Caco-2 (cell line): ENCODE results near the gene ATPAF1. TPM values are rescaled to one million over a fixed set of nuclear protein-coding genes. Genes with fewer than 3 reads are reported as not detected.

ENCODE experiments used
- BruUV-seq: library from RNA; stranded (reverse); fragments of 400-500 nt; replicated peaks from 2 replicates; lab custom pipeline; 2021; lab: Mats Ljungman, UMichigan
- CTCF ChIA-PET: fragments of 300-600 bp; sonication (Branson Sonifier 250); formaldehyde crosslinking; loops from one replicate; lab custom pipeline; 2022; ENCODE audit warnings: antibody characterized with exemption; lab: Charles Lee
- POLR2A ChIA-PET: fragments of 300-600 bp; sonication (Branson Sonifier 250); formaldehyde crosslinking; loops from one replicate; lab custom pipeline; 2022; ENCODE audit warnings: antibody characterized with exemption; lab: Charles Lee
- DNase-seq, 2 experiments: peaks; one replicate each; pipeline versions ENCODE4 v3.0.0 to v3.0.0-alpha.2; 2020 to 2022
- H3K27me3 ChIP-seq: replicated peaks from 2 replicates; pipeline ENCODE4 v1.6.0; 2011; ENCODE audit warnings: low read length; ENCODE audit not compliant: control insufficient read depth, insufficient read depth
- H3K36me3 ChIP-seq: 2 replicates; pipeline ENCODE4 v1.5.1; 2011; ENCODE audit warnings: low read length; ENCODE audit not compliant: control insufficient read depth, insufficient read depth
- H3K4me1 ChIP-seq: fragments of 250-450 bp; sonication (Bioruptor Pico); 2 replicates; pipeline ENCODE4 v1.5.1; 2020; ENCODE audit warnings: mild to moderate bottlenecking
- H3K4me3 ChIP-seq: 2 replicates; pipeline ENCODE4 v1.5.1; 2011; ENCODE audit warnings: low read depth, mild to moderate bottlenecking, control low read depth, low read length
- H3K9me3 ChIP-seq: fragments of 250-450 bp; sonication (Bioruptor Pico); 2 replicates; pipeline ENCODE4 v1.5.1; 2020; ENCODE audit warnings: mild to moderate bottlenecking, moderate library complexity
- H3K27ac Mint-ChIP-seq: one replicate; pipeline ENCODE4 v1.8.0; 2022; ENCODE audit warnings: mixed read lengths; ENCODE audit not compliant: unreplicated experiment
- H3K27me3 Mint-ChIP-seq: one replicate; pipeline ENCODE4 v1.8.0; 2022; ENCODE audit warnings: mixed read lengths; ENCODE audit not compliant: insufficient read depth, unreplicated experiment
- H3K36me3 Mint-ChIP-seq: one replicate; pipeline ENCODE4 v1.8.0; 2022; ENCODE audit warnings: mild to moderate bottlenecking, mixed read lengths; ENCODE audit not compliant: insufficient read depth, unreplicated experiment
- H3K4me1 Mint-ChIP-seq: one replicate; pipeline ENCODE4 v1.8.0; 2022; ENCODE audit warnings: low read depth, mixed read lengths; ENCODE audit not compliant: unreplicated experiment
- H3K4me3 Mint-ChIP-seq: one replicate; pipeline ENCODE4 v1.8.0; 2022; ENCODE audit warnings: mild to moderate bottlenecking, moderate library complexity, mixed read lengths; ENCODE audit not compliant: unreplicated experiment
- H3K9me3 Mint-ChIP-seq: one replicate; pipeline ENCODE4 v1.8.0; 2022; ENCODE audit warnings: mixed read lengths; ENCODE audit not compliant: unreplicated experiment
- intact Hi-C: fragments of 100-400 bp; cut with micrococcal nuclease; formaldehyde crosslinking; loops from one replicate; pipeline ENCODE4 v1.10.0; 2022; ENCODE audit not compliant: unreplicated experiment
- total RNA-seq: library from RNA; stranded (reverse); gene quantifications from 2 replicates; pipeline ENCODE4 v1.2.3, GENCODE V29; 2022
- TF ChIP-seq, protein P1 (sequence below), 2 experiments: fragments of 200-600 bp in 1 of 2; IDR thresholded peaks; 1 replicate in 1 of 2; 2 replicates in 1 of 2; pipeline versions ENCODE4 v1.5.1 to v1.8.0; 2011 to 2022; ENCODE audit warnings: antibody characterized with exemption in 1 of 2, control low read depth in 1 of 2, inconsistent platforms in 1 of 2, low read depth in 1 of 2, low read length in 1 of 2, mild to moderate bottlenecking in 1 of 2, moderate library complexity in 1 of 2; ENCODE audit not compliant: insufficient read depth in 1 of 2, severe bottlenecking in 1 of 2, unreplicated experiment in 1 of 2

ATPAF1 gene
- total RNA-seq, 1 experiment from 2014 or later = 31.7 TPM

DNA sequence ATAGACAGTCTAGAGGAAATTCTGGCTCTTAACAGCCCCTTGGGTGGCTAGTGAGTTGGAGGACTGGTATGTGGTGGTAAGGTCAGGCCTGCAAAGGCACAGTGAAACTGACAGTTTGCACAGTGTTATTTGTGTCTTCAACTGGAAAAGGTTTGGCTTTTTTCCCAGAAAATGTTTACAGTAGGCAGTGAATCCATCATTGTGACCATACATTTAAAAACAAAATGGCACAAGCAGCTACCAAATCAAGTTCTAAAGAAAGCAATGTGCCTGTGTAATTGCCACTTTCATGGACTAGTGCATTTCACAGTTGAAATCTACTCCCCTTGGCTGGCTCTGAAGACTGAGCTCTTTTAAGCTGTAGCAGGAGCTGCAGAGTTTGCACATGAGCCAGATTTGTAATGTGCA lies 24.8 kb downstream of the ATPAF1 start:
- TF ChIP-seq, protein P1, sequence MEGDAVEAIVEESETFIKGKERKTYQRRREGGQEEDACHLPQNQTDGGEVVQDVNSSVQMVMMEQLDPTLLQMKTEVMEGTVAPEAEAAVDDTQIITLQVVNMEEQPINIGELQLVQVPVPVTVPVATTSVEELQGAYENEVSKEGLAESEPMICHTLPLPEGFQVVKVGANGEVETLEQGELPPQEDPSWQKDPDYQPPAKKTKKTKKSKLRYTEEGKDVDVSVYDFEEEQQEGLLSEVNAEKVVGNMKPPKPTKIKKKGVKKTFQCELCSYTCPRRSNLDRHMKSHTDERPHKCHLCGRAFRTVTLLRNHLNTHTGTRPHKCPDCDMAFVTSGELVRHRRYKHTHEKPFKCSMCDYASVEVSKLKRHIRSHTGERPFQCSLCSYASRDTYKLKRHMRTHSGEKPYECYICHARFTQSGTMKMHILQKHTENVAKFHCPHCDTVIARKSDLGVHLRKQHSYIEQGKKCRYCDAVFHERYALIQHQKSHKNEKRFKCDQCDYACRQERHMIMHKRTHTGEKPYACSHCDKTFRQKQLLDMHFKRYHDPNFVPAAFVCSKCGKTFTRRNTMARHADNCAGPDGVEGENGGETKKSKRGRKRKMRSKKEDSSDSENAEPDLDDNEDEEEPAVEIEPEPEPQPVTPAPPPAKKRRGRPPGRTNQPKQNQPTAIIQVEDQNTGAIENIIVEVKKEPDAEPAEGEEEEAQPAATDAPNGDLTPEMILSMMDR (IDR thresholded peaks at IDR 0.05; ENCODE audit: insufficient read depth in 1 of 2, low read depth in 1 of 2, low read length in 1 of 2, severe bottlenecking in 1 of 2, unreplicated experiment in 1 of 2) = no peak
- no peaks in the 10 kb centered on the region for H3K9me3 Mint-ChIP-seq
- intact Hi-C loops = no loop called here
- no peak overlapping the region for H3K4me3 Mint-ChIP-seq
- ChIA-PET CTCF (no interaction called here), POLR2A (no interaction called here)
- DNase-seq = no peak
- Histone ChIP-seq H3K4me3 (no peak overlapping the region), H3K36me3 (no peaks in the 10 kb centered on the region), H3K9me3 (no peaks in the 10 kb centered on the region), H3K4me1 (no peaks in the 10 kb centered on the region; the same call in 1 of the 2 replicates), H3K27me3 (no peaks in the 10 kb centered on the region)
- peaks cover 10% of the 10 kb centered on the region for H3K4me1 Mint-ChIP-seq
- H3K27ac Mint-ChIP-seq = no peak overlapping the region
- no TSS peak for BruUV-seq
- H3K36me3 Mint-ChIP-seq = peaks cover 6% of the 10 kb centered on the region
- H3K27me3 Mint-ChIP-seq = no peaks in the 10 kb centered on the region

DNA sequence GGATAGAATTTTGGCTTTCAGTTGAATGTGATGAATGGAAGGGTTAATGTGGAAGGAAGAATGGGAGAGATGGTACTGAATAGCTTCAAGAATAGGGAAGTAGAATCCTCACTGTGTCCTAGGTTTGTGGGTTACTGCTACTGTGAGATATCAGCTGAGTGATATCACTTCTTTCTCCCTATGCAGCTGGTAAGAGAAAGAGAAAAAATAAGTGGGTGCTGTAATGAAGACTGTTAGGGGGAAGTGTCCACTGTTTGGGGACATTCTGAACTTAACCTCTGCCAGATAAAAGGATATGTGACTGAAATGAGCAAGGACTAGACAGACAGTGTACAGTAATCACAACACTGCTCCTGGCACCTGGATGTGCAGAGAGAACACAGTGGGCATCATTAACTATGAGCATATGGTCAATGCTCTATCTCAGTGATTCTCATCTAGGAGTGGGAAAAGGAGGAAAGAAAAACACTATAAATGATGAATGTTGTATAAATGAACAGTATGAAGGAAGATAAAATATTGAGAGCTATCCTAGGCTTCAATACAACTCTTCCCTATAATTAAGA lies 26.0 kb downstream of the ATPAF1 start:
- DNase-seq = no peak
- no peaks in the 10 kb centered on the region for H3K9me3 Mint-ChIP-seq
- no peaks in the 10 kb centered on the region for H3K27me3 Mint-ChIP-seq
- H3K27me3 ChIP-seq = no peaks in the 10 kb centered on the region
- H3K9me3 ChIP-seq = no peaks in the 10 kb centered on the region
- H3K36me3 Mint-ChIP-seq = peaks cover 6% of the 10 kb centered on the region
- peaks cover 10% of the 10 kb centered on the region for H3K4me1 Mint-ChIP-seq
- no peaks in the 10 kb centered on the region for H3K36me3 ChIP-seq
- H3K4me3 ChIP-seq = no peak overlapping the region
- POLR2A ChIA-PET = no interaction called here
- TF ChIP-seq, protein P1 (IDR thresholded peaks at IDR 0.05; ENCODE audit: insufficient read depth in 1 of 2, low read depth in 1 of 2, low read length in 1 of 2, severe bottlenecking in 1 of 2, unreplicated experiment in 1 of 2) = no peak
- BruUV-seq = no TSS peak
- intact Hi-C loops = no loop called here
- CTCF ChIA-PET = no interaction called here
- no peak overlapping the region for H3K4me3 Mint-ChIP-seq
- no peak overlapping the region for H3K27ac Mint-ChIP-seq
- no peaks in the 10 kb centered on the region; the same call in 1 of the 2 replicates for H3K4me1 ChIP-seq

DNA sequence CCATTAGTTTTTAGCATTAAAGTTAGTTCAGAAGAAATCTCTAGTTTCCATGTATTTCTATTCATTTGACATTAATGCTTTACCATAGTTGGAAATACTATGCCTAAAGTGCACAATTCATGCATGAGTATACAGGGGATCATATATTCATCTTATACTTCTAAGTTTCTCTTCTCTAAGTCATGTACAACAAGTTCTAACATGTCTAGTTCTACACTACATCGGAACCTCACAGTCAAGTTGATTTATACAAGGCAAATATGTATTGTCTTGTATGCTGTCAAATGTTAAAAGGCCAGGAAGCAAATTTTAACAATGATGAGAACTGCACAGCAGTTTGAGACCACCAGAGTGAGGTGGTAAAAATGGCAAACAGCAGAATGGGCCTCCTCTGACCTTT lies 28.6 kb downstream of the ATPAF1 start:
- H3K9me3 ChIP-seq = no peaks in the 10 kb centered on the region
- no TSS peak for BruUV-seq
- H3K4me3 ChIP-seq = no peak overlapping the region
- H3K27me3 ChIP-seq = no peaks in the 10 kb centered on the region
- H3K4me1 ChIP-seq = no peaks in the 10 kb centered on the region; the same call in 1 of the 2 replicates
- intact Hi-C loops = no loop called here
- peaks cover 10% of the 10 kb centered on the region for H3K4me1 Mint-ChIP-seq
- H3K36me3 Mint-ChIP-seq = peaks cover 6% of the 10 kb centered on the region
- no peaks in the 10 kb centered on the region for H3K27me3 Mint-ChIP-seq
- H3K4me3 Mint-ChIP-seq = no peak overlapping the region
- no peaks in the 10 kb centered on the region for H3K9me3 Mint-ChIP-seq
- no peaks in the 10 kb centered on the region for H3K36me3 ChIP-seq
- no peak for DNase-seq
- POLR2A ChIA-PET = interaction anchor here (0.6 kb wide), 1 partner anchor 33 kb away, joined by 3 read pairs; no protein-coding TSS in a partner anchor
- CTCF ChIA-PET = no interaction called here
- H3K27ac Mint-ChIP-seq = no peak overlapping the region
- TF ChIP-seq, protein P1 (IDR thresholded peaks at IDR 0.05; ENCODE audit: insufficient read depth in 1 of 2, low read depth in 1 of 2, low read length in 1 of 2, severe bottlenecking in 1 of 2, unreplicated experiment in 1 of 2) = no peak
